T-helper 2 cell treated with Interferon-gamma antibody and Interleukin-4, amounts not matched to agents 100 ng/mL and 5 ng/mL, for 36 hours (primary cell): Measurements from ENCODE around the gene MYOCOS. TPM values are rescaled to one million over a fixed set of nuclear protein-coding genes. Genes with fewer than 3 reads are reported as not detected.

ENCODE experiments used
- intact Hi-C: fragments of 100-400 bp; cut with micrococcal nuclease; formaldehyde crosslinking; loops from one replicate; pipeline ENCODE4 v1.15.1; 2023
- total RNA-seq: library from RNA; stranded (reverse); gene quantifications from 2 replicates; pipeline ENCODE4 v1.2.3, GENCODE V29; 2022

MYOCOS gene
- total RNA-seq, 1 donor from 2014 or later = 0.09 TPM

- intact Hi-C loops = no loop called here
Measured at GRCh38 chr1:171623651-171624331, 1.7 kb downstream of the MYOCOS start.

GRCh38 chr1:171625225-171625624 lies 3.2 kb downstream of the MYOCOS start:
- intact Hi-C loops = no loop called here

GRCh38 chr1:171627020-171627419 lies 5.0 kb downstream of the MYOCOS start:
- intact Hi-C loops = no loop called here

- intact Hi-C loops = no loop called here
Measured at GRCh38 chr1:171628225-171628624, 6.2 kb downstream of the MYOCOS start.

GRCh38 chr1:171635661-171636060 lies 13.6 kb downstream of the MYOCOS start:
- intact Hi-C loops = no loop called here

- intact Hi-C loops = no loop called here
Measured at GRCh38 chr1:171636141-171636540, 14.1 kb downstream of the MYOCOS start.

GRCh38 chr1:171637928-171638576 lies 16.0 kb downstream of the MYOCOS start:
- intact Hi-C loops = no loop called here

- intact Hi-C loops = no loop called here
Measured at GRCh38 chr1:171640225-171640624, 18.2 kb downstream of the MYOCOS start.

GRCh38 chr1:171641076-171641864 lies 19.2 kb downstream of the MYOCOS start:
- intact Hi-C loops = no loop called here

GRCh38 chr1:171642197-171642596 lies 20.2 kb downstream of the MYOCOS start:
- intact Hi-C loops = no loop called here

- intact Hi-C loops = no loop called here
Measured at GRCh38 chr1:171643156-171643555, 21.1 kb downstream of the MYOCOS start.

- intact Hi-C loops = loop anchor here (1.0 to 2.0 kb wide), 3 partner anchors 16 to 340 kb away; no protein-coding TSS in a partner anchor
Measured at GRCh38 chr1:171644805-171645483, 22.9 kb downstream of the MYOCOS start.

GRCh38 chr1:171645553-171646248 lies 23.7 kb downstream of the MYOCOS start:
- intact Hi-C loops = loop anchor here (1.0 to 2.0 kb wide), 3 partner anchors 15 to 340 kb away; no protein-coding TSS in a partner anchor

GRCh38 chr1:171646249-171646560 lies 24.2 kb downstream of the MYOCOS start:
- intact Hi-C loops = no loop called here

GRCh38 chr1:171652234-171652822 lies 30.3 kb downstream of the MYOCOS start, which contains the start of gene MYOC:
TSS of gene MYOC (minus strand) at chr1:171652688. CDS start at chr1:171652611, 77 bp downstream.
- intact Hi-C loops = no loop called here

GRCh38 chr1:171653796-171654195 lies 31.8 kb downstream of the MYOCOS start:
- intact Hi-C loops = no loop called here

GRCh38 chr1:171654201-171654941 lies 32.3 kb downstream of the MYOCOS start:
- intact Hi-C loops = no loop called here

- intact Hi-C loops = loop anchor here (1.0 kb wide), 1 partner anchor 328 kb away; no protein-coding TSS in a partner anchor
Measured at GRCh38 chr1:171654942-171655745, 33.1 kb downstream of the MYOCOS start.

- intact Hi-C loops = loop anchor here (1.0 kb wide), 1 partner anchor 328 kb away; no protein-coding TSS in a partner anchor
Measured at GRCh38 chr1:171655746-171656116, 33.7 kb downstream of the MYOCOS start.
